HG02981 (cell line): ENCODE results near the gene TBPL1.
"Not testable (repeated sequence)": the region's sequence is repeated elsewhere in the genome, so short reads cannot be mapped to it uniquely, and the experiment has no call there.

ENCODE experiments used
- ATAC-seq: cut with Tn5 transposase; IDR thresholded peaks from one replicate; pipeline ENCODE4 v1.9.1; 2021; ENCODE audit warnings: mild to moderate bottlenecking, moderate library complexity; ENCODE audit not compliant: unreplicated experiment

Gene TBPL1

GRCh38 chr6:133973109-133973971, 20.3 kb downstream of the TBPL1 start:
- ATAC-seq: peak; percentile 58

GRCh38 chr6:133977983-133978895, 25.2 kb downstream of the TBPL1 start:
- ATAC-seq: no peak

GRCh38 chr6:133978896-133979240, 25.8 kb downstream of the TBPL1 start:
- no peak for ATAC-seq

GRCh38 chr6:133979269-133979963, 26.4 kb downstream of the TBPL1 start:
- ATAC-seq: not testable (repeated sequence)

DNA sequence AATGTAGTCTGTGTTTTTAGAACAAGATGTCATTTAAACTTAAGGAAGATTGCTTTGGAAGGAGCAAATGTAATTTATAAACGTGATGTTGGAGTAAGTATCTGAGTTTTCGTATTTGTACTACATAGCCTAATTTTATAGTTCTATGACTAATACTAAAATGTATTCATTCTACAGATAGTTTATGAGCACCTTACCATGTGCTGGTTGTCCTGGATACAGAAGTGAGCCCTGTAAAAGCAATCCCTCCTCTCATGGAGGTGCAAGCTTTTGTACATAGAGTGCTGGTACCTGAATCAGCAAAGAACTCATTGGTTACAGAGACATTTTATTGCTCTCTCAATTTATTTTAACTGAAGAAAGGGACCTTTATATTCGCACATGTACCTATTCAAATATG, 27.1 kb downstream of the TBPL1 start:
- ATAC-seq: no peak

DNA sequence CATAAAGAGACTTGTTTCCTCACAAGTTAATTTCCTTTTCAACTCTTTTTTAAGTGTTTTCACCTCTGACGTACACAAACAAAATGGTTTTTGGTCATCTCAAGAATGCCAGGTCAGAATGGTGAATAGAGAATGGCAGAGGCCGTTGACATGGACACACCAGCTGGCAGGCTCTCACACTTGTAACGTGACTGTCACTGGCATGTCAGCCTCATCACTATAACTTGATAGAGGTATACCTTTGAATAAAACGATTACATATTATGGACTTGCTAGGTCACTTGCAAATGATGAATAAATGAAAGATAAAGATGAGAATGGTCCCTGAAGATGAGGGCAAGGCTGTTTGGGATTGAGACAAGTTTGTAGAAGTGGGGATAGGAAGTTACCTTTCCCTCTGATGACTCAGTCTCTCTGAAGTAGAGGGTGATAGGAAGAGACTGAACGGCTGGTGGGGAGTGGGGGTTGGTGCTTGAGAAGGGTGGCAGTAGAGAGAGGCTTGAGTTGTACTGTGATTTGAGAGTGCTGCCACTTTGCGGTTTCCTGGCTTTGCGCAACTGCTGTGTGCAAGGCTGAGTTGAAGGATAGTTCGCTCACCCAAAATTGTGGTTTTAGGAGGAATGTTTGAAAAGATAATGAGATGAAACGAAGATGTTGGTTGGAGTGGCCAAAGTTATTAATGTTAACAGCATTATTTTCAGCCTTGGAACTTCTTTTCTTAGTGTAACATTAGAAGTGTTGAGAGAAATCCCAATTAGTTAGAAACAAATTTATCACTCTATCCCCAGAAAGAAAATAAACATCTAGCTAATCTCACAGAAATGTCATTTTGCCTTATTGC, 30.3 kb downstream of the TBPL1 start:
- ATAC-seq: no peak

GRCh38 chr6:133985970-133986369, 32.9 kb downstream of the TBPL1 start:
- ATAC-seq: no peak

DNA sequence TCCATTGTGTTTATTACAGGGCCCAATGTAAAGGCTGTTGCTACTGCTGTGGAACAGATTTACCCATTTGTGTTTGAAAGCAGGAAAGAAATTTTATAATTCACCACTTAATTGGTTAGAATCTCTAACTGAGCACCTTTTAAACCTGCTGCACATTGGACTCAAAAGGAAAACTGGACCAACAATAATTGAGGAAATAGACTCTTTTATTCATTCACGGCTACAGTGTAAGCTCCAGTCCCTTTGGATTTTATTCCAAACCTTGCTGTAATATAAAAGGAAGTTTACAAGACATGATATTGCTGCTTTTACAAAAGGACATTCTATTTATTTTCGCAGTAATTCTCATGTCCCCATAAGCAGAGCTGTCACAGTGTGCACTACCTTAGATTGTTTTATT, 33.9 kb downstream of the TBPL1 start:
- no peak for ATAC-seq

DNA sequence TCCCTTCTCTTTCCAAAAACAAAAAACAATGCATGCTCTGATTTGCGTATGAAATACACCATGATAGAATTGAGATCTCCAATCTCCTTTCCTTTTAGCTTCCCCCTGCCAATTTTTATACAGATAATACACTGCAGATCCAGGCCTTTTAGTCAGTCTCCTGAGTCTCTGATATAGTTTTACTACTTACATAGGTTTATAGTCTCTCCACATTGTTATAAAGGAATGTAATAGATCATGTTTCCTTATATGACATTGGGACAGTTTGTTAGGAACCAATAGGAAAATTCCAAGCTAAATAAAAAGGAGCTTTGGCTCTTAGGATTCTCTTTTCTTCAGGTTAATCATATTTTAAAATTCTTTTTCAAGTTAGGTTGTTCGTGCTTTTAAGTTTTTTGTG, 36.5 kb downstream of the TBPL1 start:
- no peak for ATAC-seq

DNA sequence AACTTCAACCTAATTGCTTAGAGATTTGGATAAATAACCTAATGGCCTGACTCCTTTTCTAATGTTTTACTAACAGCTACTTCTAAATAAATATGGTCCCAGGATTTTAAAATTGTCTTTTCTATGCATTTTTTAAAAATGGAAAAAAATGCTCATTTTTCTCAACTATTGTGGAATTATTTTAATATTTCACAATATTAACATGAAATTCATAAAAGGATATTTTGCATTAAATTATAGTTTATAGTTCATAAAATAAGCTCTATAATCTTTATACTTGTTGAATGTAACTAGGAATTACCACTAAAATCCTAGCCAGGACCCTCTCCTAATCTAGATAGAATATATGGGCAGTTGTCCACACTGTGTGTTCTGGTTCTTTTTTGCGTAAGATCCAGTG, 37.3 kb downstream of the TBPL1 start:
- no peak for ATAC-seq

DNA sequence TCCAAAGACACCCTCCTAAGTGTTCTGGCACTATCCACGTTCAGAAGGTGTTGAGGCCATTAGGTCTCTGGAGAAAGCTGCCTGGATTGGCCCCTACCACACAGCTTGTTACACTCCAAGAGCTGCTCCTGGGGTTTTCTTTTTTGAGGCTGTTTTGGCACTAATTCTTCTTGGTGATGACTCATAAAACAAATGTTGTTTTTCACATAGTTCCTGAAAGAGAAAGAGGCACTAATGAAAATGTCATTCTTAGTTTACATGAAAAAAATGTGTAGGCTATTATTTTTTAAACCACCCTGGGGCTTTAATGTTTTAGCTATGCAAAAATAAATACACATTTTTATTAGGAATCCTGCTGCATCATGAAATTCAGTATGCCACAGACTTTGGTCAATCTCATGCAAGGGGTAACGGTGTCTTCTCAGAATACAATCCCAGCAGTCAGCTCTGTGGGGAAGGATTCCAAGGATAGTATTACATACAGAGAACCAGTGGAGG, 38.1 kb downstream of the TBPL1 start:
- no peak for ATAC-seq

DNA sequence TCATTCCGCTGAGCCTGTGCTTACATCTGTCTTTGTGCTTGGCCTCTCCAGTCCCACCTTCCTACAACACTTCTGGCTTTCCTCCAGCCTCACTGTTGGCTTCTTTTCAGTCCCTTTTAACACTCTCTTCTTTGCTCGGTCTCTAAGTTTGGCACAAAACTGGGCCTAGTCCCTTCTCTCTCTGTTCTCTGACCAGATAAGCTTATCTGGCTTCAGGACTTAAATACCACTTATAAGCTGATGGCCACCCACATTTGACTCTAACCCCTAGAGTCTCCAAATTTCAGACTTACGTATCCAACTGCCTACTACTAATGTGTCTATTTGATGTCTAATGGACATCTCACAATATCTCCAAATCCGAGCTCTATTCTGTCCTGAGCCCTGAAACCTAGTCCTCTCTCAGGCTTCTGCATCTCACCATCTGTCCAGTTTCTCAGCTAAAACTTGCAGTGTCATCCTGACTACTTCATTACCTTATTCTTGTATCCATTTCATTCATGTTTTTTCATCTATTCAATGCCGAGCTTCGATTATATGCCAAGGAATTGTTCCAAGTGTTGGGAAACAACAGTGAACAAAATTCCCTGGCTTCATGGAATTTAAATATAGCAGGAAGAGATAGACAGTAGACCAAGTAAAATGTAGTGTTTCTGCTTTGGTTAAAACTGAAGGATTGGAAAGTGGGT, 40.1 kb downstream of the TBPL1 start:
- ATAC-seq: no peak

DNA sequence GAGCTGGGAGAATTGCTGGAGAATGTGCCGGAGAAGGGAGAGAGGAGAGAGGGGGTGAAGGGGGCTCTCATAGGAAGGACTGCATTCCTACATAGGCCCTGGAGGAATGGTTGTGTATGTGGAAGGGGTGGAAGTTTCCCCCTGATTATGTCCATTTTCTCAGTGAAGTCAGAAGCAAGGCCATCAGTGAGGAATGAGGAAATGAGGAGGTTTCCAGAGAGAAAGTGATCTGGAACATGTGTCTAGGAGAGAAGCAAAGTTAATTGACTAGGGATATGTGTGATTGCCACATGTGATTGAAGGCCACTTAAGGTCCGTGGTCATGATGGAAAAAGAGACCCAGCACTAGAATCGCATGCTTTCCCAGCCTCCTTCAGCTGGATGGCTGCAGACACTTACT, 42.3 kb downstream of the TBPL1 start:
- ATAC-seq: no peak

- ATAC-seq: no peak
Measured at GRCh38 chr6:133995758-133996157, 42.7 kb downstream of the TBPL1 start.

DNA sequence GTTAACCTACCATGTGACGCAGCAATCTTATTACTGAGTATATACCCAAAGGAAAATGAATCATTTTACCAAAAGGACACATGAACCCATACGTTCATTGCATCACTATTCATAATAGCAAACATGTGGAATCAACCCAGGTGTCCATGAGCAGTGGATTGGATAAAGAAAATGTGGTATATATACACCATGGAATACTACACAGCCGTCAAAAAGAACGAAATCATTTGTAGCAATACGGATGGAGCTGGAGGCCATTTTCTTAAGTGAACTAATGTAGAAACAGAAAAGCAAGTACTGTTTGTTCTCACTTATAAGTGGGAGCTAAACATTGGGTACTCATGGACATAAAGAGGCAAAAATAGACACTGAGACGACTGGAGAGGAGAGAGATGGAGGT, 44.2 kb downstream of the TBPL1 start:
- ATAC-seq: no peak

- ATAC-seq: no peak
Measured at GRCh38 chr6:133999305-133999704, 46.3 kb downstream of the TBPL1 start.

- ATAC-seq: no peak
Measured at GRCh38 chr6:134000443-134000842, 47.4 kb downstream of the TBPL1 start.

GRCh38 chr6:134002821-134003220, 49.8 kb downstream of the TBPL1 start:
- ATAC-seq: no peak

- ATAC-seq: no peak
Measured at GRCh38 chr6:134003542-134003951, 50.5 kb downstream of the TBPL1 start.

DNA sequence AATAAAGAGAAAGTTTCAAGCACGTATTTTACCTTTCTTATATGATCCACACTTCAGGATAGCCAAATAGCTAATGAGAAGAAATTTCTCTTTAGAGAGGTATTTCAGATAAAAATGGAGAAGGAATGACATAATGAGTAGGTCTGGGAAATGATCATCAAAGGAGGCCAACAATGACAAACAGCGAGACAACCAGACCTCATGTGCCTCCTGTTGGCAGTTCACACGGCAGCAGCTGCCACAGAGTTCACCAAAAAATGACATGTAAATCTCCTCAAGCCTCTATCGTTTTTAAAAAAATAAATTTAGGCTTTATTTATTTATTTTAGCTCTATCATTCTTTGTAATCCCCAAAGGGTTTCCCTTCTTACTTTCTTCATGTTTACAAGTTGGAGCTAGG, 51.7 kb downstream of the TBPL1 start:
- no peak for ATAC-seq
